GM10248 (cell line): ENCODE data around the gene HAT1.
"Not testable (repeated sequence)": the region's sequence is repeated elsewhere in the genome, so short reads cannot be mapped to it uniquely, and the experiment has no call there.

Experiments used
- CTCF ChIA-PET: fragments of 300-600 bp; sonication (Branson Sonifier 250); formaldehyde crosslinking; extraction: SDS; loops from one replicate; lab custom pipeline; 2021; ENCODE audit warnings: antibody characterized with exemption; lab: Yijun Ruan, JAX
- POLR2A ChIA-PET: fragments of 350-650 bp; sonication (Branson Sonifier 250); formaldehyde crosslinking; extraction: SDS; loops from one replicate; lab custom pipeline; 2020; ENCODE audit warnings: antibody characterized with exemption; lab: Yijun Ruan, JAX
- DNase-seq: peaks from one replicate; pipeline ENCODE4 v3.0.0; 2012; ENCODE audit errors: extremely low spot score
- TF ChIP-seq, protein P1 (sequence below): IDR thresholded peaks from 2 replicates; pipeline ENCODE4 v1.5.1; 2012; ENCODE audit warnings: mild to moderate bottlenecking, low read depth; ENCODE audit errors: extremely low read depth, missing control alignments, control extremely low read depth

HAT1 gene

DNA sequence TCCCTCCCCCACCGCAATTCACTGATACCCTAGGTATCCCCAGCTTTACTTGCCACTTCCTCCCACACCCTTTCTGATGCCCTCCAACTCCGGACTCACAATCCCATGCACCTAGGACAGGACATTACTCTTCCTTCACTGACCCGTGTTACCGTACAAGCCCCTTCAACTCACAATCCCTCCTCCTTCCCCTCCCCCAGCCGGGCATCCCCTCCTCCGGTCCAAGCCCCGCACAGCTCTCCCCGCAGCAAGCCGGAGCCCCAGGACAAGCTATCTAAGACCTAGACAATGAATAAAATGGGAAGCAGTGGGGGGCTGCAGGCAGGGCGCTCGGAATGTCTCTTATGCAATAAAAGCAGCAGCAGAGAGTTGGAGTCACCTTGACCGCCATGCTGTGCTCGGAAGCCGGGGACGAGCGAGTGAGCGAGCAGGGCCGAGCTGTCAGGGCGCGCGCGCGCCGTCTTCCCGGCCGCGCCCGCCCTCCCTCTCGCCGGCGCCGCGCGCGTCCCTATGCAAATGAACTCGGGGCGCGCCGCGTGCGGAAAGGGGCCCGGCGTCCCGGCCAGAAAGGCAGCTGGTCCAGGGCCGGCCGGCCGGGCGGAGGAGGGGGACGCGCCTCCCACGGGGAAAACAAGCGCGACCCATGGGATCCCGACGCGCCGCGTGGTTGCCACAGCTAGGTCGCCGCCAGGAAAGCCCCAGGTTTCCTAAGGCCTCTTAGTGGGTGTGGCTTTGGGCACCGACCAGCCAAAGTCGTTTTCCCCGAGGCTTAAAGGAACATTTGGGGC lies 28.2 kb upstream of the HAT1 start, which contains the start of gene SLC25A12:
Gene SLC25A12 (minus strand): TSS at position 421 of the 788 bp plus-strand sequence. CDS start 30 bp downstream, at position 391.
- ChIA-PET CTCF (interaction anchor here (1.1 to 2.3 kb wide), 6 partner anchors 9 to 190 kb away, joined by 3 to 14 read pairs (median 5); partner anchors contain the start of gene HAT1), POLR2A (interaction anchor here (0.5 to 1.0 kb wide), 3 partner anchors 28 to 189 kb away, joined by 3 to 4 read pairs (median 3); partner anchors contain the start of gene HAT1)
- TF ChIP-seq, protein P1, sequence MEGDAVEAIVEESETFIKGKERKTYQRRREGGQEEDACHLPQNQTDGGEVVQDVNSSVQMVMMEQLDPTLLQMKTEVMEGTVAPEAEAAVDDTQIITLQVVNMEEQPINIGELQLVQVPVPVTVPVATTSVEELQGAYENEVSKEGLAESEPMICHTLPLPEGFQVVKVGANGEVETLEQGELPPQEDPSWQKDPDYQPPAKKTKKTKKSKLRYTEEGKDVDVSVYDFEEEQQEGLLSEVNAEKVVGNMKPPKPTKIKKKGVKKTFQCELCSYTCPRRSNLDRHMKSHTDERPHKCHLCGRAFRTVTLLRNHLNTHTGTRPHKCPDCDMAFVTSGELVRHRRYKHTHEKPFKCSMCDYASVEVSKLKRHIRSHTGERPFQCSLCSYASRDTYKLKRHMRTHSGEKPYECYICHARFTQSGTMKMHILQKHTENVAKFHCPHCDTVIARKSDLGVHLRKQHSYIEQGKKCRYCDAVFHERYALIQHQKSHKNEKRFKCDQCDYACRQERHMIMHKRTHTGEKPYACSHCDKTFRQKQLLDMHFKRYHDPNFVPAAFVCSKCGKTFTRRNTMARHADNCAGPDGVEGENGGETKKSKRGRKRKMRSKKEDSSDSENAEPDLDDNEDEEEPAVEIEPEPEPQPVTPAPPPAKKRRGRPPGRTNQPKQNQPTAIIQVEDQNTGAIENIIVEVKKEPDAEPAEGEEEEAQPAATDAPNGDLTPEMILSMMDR = no peak
- peak; percentile 94 for DNase-seq

DNA sequence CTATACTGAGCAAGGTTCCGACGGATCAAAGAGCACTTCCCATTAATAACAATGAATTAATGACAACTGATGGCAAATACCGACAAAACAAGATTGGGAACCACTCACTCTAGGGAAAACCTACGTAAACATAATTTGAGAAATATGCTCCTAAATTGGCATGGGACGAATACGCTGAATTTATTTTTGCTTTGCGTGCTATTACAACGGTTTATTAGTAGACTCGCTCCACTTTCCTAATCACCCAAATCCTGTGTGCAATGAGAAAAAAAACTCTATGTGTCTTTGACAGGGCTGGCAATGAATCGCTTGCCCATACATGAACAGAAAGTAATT lies 27.7 kb upstream of the HAT1 start:
- CTCF ChIA-PET = interaction anchor here (1.1 to 2.3 kb wide), 3 partner anchors 11 to 190 kb away, joined by 3 to 14 read pairs (median 5); partner anchors contain the start of gene HAT1
- no peak for DNase-seq
- POLR2A ChIA-PET = interaction anchor here (0.8 to 1.0 kb wide), 2 partner anchors 28 to 46 kb away, joined by 3 to 4 read pairs; partner anchors contain the start of gene HAT1
- TF ChIP-seq, protein P1 = no peak

DNA sequence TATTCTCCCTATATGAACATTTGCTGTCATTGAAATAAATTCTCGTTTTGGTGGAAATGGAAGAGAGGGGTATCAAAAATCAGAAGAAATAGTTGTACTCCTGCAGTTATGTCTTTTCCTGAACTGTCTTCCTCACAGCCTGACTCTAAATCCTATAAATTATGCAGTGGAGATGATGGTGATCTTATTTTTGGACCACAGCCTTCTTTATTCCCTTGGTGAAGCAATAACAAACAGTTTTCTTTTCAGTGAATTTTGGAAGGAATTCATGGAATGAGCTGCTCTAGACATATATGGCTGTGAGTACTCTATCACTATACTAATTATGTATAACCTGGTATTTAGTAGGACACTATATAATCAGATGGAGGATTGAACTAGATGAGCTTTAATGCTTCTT lies 26.5 kb upstream of the HAT1 start:
- ChIA-PET CTCF (interaction anchor here (4.0 kb wide), 1 partner anchor 13 kb away, joined by 17 read pairs; no protein-coding TSS in a partner anchor), POLR2A (no interaction called here)
- DNase-seq = no peak
- TF ChIP-seq, protein P1 = no peak

DNA sequence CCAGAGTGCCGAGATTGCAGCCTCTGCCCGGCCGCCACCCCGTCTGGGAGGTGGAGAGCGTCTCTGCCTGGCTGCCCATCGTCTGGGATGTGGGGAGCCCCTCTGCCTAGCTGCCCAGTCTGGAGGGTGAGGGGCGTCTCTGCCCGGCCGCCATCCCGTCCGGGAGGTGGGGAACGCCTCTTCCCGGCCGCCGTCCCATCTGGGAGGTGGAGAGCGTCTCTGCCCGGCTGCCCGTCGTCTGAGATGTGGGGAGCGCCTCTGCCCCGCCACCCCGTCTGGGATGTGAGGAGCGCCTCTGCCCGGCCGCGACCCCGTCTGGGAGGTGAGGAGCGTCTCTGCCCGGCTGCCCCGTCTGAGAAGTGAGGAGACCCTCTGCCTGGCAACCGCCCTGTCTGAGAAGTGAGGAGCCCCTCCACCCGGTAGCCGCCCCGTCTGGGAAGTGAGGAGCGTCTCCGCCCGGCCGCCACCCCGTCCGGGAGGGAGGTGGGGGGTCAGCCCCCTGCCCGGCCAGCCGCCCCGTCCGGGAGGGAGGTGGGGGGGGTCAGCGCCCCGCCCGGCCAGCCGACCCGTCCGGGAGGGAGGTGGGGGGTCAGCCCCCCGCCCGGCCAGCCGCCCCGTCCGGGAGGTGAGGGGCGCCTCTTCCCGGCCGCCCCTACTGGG lies 22.5 kb upstream of the HAT1 start:
- DNase-seq, POLR2A ChIA-PET, CTCF ChIA-PET: not testable (repeated sequence)

DNA sequence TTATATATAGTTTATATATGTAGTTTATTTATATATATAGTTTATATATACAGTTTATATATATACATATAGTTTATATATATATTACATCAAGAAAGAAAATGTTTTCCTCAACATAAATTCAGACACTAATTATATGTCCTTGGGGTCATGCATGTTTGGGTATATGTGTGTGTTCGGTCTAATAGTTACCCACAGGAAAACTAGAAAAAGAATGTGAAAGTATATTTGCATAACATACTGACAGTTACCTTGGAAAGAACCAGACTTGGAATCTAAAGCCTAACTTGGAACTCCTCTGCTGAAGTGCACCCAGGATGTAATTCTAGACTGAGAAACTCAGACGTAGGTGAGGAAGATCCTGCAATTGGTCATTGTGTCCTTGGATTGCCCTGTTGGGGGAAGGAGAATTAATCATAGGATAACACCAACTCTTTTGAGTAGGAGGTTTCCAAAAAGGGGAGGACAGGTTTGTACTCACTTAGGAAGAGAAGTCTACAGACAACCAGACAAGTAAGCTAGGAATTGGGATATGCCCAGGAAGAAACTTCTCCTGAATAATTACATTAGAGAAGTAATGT lies 19.3 kb upstream of the HAT1 start:
- DNase-seq = no peak

DNA sequence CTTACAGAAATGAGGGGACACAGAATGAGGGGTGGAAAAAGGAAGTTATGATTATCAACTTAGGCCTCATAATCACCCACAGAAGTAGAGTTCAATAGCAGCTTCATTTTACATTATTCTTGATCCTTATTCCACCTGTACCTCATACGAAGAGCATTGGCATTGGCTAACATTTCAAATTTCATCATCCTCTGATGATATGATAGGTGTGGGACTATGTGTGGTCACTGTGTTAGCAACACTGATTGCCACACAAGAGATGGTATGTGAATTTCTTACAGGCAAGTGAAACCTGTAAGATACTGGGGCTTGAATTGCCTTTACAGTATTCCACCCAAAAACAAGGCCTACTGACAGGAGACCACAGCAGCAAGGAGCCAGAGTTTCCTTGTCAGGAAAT lies 14.0 kb upstream of the HAT1 start:
- TF ChIP-seq, protein P1 = no peak
- ChIA-PET POLR2A (no interaction called here), CTCF (no interaction called here)
- DNase-seq = no peak

More for the DNA sequence above, 19.3 kb upstream of the HAT1 start:
- ChIA-PET POLR2A (no interaction called here), CTCF (interaction anchor here (1.2 kb wide), 1 partner anchor 20 kb away, joined by 3 read pairs; no protein-coding TSS in a partner anchor)
- TF ChIP-seq, protein P1 = no peak
